Upper lobe of right lung (tissue), 1 donor: ENCODE data around the gene JADE1. TPM values are rescaled to one million over a fixed set of nuclear protein-coding genes. Genes with fewer than 3 reads are reported as not detected.

Experiments used
- ATAC-seq: fragments of 200-7000 bp; cut with Tn5 transposase; one replicate; pipeline ENCODE4 v1.9.1; 2020; ENCODE audit warnings: mild to moderate bottlenecking, moderate library complexity
- DNase-seq: peaks from one replicate; pipeline ENCODE4 v3.0.0-alpha.2; 2020
- H3K27ac ChIP-seq: fragments of 200-600 bp; one replicate; pipeline ENCODE4 v1.8.0; 2022
- H3K27me3 ChIP-seq: fragments of 200-600 bp; one replicate; pipeline ENCODE4 v1.8.0; 2022; ENCODE audit warnings: mild to moderate bottlenecking
- H3K36me3 ChIP-seq: fragments of 200-600 bp; one replicate; pipeline ENCODE4 v1.8.0; 2022
- H3K4me1 ChIP-seq: fragments of 200-600 bp; one replicate; pipeline ENCODE4 v1.8.0; 2022
- H3K4me3 ChIP-seq: fragments of 200-600 bp; one replicate; pipeline ENCODE4 v1.8.0; 2022; ENCODE audit warnings: mild to moderate bottlenecking
- H3K9me3 ChIP-seq: fragments of 200-600 bp; one replicate; pipeline ENCODE4 v1.8.0; 2022
- intact Hi-C: fragments of 100-400 bp; cut with DNase I; formaldehyde crosslinking; loops from one replicate; pipeline ENCODE4 v1.11.0; 2022
- total RNA-seq: library from RNA; stranded (reverse); fragmentation: NEBNext Ultra II Directional; extraction: Animal tissue kit (Norgen Biotek cat#: 25700); gene quantifications from one replicate; pipeline ENCODE4 v1.2.1, GENCODE V29; 2021
- TF ChIP-seq, protein P1 (sequence below): fragments of 200-600 bp; IDR thresholded peaks from one replicate; pipeline ENCODE4 v1.8.0; 2022; ENCODE audit warnings: antibody characterized with exemption
- donor health status: DM: no; HTN: yes; CAD: no; lungs with severe emphysema.

The JADE1 gene
- total RNA-seq, 1 donor from 2014 or later = 41.7 TPM

DNA sequence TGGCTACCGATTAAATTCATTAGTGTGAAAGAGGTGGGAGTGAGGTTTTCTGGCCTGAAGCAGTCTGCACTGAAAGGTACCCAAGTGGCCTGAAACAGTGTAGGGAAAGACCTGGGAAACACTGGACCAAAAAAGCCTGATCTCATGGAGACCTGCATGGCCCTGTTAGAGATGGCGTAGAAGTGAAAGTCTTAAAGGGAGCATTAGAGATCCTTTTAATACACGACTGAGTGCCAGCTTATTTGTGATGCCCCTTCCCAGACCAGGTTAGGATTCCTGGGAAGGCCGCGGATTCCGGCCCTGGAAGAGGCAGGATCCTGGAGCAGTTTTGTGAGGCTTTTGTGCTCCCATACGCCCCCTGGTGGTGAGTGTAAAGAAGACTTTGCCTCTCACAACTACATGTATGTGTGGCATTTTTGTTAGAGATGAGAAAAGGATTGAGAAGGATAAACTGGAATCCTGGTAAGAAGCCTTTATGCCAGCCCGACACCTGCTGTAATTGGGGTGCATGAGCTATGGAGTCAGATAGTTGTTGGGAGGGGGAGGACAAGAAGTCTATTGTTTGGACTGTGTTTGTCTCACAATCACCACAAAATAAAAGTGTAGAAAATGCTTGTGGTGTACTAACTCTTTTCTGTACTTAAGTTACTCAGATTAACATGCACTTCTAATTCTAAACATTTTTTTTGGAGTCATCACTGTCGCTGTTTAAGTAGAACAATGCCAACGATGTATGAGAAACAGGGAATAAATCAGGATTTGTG lies 54.0 kb downstream of the JADE1 start:
- intact Hi-C loops = loop anchor here (10.0 kb wide), 1 partner anchor 669 kb away; no protein-coding TSS in a partner anchor
- ATAC-seq (peak; percentile 87), DNase-seq (peak; percentile 73)
- Histone ChIP-seq H3K27me3 (no peaks in the 10 kb centered on the region), H3K36me3 (peaks cover 47% of the 10 kb centered on the region), H3K9me3 (no peaks in the 10 kb centered on the region), H3K4me3 (no peak overlapping the region), H3K27ac (no peak overlapping the region), H3K4me1 (peaks cover 18% of the 10 kb centered on the region)
- TF ChIP-seq, protein P1, sequence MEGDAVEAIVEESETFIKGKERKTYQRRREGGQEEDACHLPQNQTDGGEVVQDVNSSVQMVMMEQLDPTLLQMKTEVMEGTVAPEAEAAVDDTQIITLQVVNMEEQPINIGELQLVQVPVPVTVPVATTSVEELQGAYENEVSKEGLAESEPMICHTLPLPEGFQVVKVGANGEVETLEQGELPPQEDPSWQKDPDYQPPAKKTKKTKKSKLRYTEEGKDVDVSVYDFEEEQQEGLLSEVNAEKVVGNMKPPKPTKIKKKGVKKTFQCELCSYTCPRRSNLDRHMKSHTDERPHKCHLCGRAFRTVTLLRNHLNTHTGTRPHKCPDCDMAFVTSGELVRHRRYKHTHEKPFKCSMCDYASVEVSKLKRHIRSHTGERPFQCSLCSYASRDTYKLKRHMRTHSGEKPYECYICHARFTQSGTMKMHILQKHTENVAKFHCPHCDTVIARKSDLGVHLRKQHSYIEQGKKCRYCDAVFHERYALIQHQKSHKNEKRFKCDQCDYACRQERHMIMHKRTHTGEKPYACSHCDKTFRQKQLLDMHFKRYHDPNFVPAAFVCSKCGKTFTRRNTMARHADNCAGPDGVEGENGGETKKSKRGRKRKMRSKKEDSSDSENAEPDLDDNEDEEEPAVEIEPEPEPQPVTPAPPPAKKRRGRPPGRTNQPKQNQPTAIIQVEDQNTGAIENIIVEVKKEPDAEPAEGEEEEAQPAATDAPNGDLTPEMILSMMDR = peak; percentile 88

DNA sequence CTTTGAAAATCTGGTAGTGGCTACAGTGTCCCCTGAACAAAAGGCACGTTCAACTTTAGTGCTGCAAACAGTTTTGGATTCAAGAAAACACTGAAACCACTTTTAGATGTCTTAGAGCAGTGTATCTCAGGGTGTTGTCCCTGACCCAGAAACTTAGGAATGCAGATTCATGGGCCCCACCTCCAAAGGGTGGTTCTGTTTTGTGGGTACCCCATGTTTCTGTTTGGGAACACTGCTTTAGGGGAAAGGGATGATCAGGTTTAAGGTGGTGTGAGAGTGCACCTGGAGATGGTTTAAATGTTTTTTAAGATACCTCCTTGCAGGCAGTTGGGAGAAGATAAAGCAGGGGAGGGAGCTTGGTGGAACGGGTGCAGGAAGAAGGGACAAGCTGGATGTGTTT lies 55.6 kb downstream of the JADE1 start:
- Histone ChIP-seq H3K27me3 (no peaks in the 10 kb centered on the region), H3K27ac (no peak overlapping the region), H3K4me3 (no peak overlapping the region), H3K9me3 (no peaks in the 10 kb centered on the region), H3K36me3 (peaks cover 59% of the 10 kb centered on the region), H3K4me1 (peaks cover 12% of the 10 kb centered on the region)
- ATAC-seq (no peak), DNase-seq (no peak)
- TF ChIP-seq, protein P1 = no peak
- intact Hi-C loops = loop anchor here (10.0 kb wide), 1 partner anchor 670 kb away; no protein-coding TSS in a partner anchor

DNA sequence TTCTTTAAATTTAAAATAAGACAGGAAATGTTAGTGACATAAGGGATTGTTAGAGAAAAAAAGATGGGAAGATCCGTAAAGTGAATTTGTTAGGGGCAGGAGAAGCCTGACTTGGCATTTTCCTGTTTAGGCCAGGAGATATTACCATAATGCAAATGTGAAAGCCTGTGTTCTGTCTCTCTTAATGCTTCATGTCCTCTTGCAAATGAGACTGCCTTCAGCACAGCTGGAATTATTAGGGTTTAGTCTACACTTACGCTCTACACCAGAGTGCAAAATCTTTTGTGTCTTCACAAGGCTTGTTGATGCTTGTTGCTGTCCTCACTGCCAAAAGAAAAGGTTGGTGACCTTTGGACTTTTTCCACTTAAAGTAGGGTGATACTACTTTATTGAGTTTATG lies 56.8 kb downstream of the JADE1 start:
- no peak overlapping the region for H3K4me3 ChIP-seq
- H3K27ac ChIP-seq = no peak overlapping the region
- TF ChIP-seq, protein P1 = no peak
- DNase-seq (no peak), ATAC-seq (no peak)
- no peaks in the 10 kb centered on the region for H3K9me3 ChIP-seq
- intact Hi-C loops = loop anchor here (10.0 kb wide), 1 partner anchor 671 kb away; no protein-coding TSS in a partner anchor
- peaks cover 60% of the 10 kb centered on the region for H3K36me3 ChIP-seq
- no peaks in the 10 kb centered on the region for H3K27me3 ChIP-seq
- peaks cover 12% of the 10 kb centered on the region for H3K4me1 ChIP-seq

DNA sequence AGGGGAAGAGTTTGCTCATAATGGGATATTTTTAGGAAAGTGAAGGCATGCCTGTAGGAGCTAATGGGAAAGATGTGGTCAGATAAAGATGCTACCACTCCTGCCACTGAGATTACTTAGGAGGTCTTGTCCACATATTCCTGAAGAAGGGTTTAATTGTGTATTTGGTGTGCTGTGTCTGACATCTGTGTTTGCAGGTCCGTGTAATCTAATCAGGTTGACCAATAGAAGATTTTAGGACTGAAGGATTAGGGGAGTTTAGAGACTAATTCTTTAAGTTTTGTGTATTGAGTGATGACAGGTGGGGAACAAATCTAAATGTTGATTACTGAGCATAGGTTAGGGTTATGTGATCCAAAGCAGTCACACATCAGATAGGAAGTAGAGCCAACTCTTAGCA lies 57.2 kb downstream of the JADE1 start:
- Histone ChIP-seq H3K4me3 (no peak overlapping the region), H3K27ac (no peak overlapping the region), H3K4me1 (peaks cover 8% of the 10 kb centered on the region), H3K36me3 (peaks cover 60% of the 10 kb centered on the region), H3K9me3 (no peaks in the 10 kb centered on the region), H3K27me3 (no peaks in the 10 kb centered on the region)
- TF ChIP-seq, protein P1 = no peak
- no peak for ATAC-seq
- intact Hi-C loops = loop anchor here (10.0 kb wide), 1 partner anchor 672 kb away; no protein-coding TSS in a partner anchor
- DNase-seq = no peak

DNA sequence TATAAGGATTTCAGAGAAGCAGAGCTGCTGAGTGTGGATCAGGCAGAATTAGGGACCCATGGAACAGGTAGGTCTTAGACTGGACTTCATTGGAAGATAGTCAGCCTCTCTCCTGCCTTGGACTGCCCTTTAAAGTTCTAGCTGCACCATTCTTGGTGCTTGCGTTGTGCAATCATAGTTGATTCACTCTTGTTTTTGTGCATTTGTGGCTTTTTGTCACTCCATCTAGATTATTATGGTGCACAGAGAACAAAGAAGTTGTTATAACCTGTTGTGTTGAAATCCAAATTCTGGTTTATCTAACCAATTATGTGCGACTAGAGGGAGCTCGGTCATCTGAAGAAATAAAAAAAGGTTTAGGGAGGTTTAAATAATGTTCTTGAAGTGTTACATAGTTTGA lies 59.3 kb downstream of the JADE1 start:
- TF ChIP-seq, protein P1 = no peak
- no peak overlapping the region for H3K4me3 ChIP-seq
- no peaks in the 10 kb centered on the region for H3K27me3 ChIP-seq
- no peaks in the 10 kb centered on the region for H3K9me3 ChIP-seq
- intact Hi-C loops = loop anchor here (10.0 kb wide), 1 partner anchor 674 kb away; no protein-coding TSS in a partner anchor
- H3K4me1 ChIP-seq = no peaks in the 10 kb centered on the region
- peaks cover 68% of the 10 kb centered on the region for H3K36me3 ChIP-seq
- ATAC-seq = no peak
- no peak for DNase-seq
- H3K27ac ChIP-seq = no peak overlapping the region
